Measurements from ENCODE around the gene WDFY4. TPM values are rescaled to one million over a fixed set of nuclear protein-coding genes. Genes with fewer than 3 reads are reported as not detected.
"Not testable (repeated sequence)": the region's sequence is repeated elsewhere in the genome, so short reads cannot be mapped to it uniquely, and the experiment has no call there.

Gene WDFY4
- total RNA-seq, 6 donors from 2014 or later, result 10.1 to 48.9 (median 32.1) TPM

GRCh38 chr10:48645600-48645999 is 39.1 kb upstream of the WDFY4 start:
- TF ChIP-seq EP300 (IDR thresholded peaks at IDR 0.05), result no peak
- TF ChIP-seq CTCF (IDR thresholded peaks at IDR 0.05), result no peak
- DNase-seq (no peak), ATAC-seq (ENCODE audit: low FRiP score in 2 of 2) (no peak)
- 80 to 83% methylated on average over 1 of the region's 1 CpG for WGBS, 2 donors
- H3K9me3 ChIP-seq, result peaks cover 0 to 9% (median 2%) of the 10 kb centered on the region in 4 donors
- H3K36me3 ChIP-seq, result no peaks in the 10 kb centered on the region
- no peaks in the 10 kb centered on the region for H3K4me1 ChIP-seq
- H3K27ac ChIP-seq, result no peak overlapping the region
- H3K4me3 ChIP-seq, result no peak overlapping the region
- H3K27me3 ChIP-seq, result no peaks in the 10 kb centered on the region

DNA sequence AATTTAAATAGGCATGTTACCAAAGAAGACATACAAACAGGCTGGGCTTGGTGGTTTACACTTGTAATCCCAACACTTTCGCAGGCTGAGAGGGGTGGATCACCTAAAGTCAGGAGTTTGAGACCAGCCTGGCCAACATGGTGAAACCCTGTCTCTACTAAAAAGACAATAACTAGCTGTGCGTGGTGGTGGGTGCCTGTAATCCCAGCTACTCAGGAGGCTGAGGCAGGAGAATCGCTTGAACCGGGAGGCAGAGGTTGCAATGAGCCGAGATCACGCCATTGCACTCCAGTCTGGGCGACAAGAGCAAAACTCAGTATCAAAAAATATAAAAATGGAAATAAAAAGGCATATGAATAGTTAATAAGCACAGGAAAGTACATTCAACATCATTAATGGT is 37.6 kb upstream of the WDFY4 start:
- 96 to 97% methylated on average over 7 of the region's 7 CpGs for WGBS, 2 donors
- not testable (repeated sequence) for H3K27ac ChIP-seq; H3K36me3 ChIP-seq; H3K9me3 ChIP-seq; H3K27me3 ChIP-seq; H3K4me1 ChIP-seq; H3K4me3 ChIP-seq; DNase-seq; ATAC-seq (ENCODE audit: low FRiP score in 2 of 2)

DNA sequence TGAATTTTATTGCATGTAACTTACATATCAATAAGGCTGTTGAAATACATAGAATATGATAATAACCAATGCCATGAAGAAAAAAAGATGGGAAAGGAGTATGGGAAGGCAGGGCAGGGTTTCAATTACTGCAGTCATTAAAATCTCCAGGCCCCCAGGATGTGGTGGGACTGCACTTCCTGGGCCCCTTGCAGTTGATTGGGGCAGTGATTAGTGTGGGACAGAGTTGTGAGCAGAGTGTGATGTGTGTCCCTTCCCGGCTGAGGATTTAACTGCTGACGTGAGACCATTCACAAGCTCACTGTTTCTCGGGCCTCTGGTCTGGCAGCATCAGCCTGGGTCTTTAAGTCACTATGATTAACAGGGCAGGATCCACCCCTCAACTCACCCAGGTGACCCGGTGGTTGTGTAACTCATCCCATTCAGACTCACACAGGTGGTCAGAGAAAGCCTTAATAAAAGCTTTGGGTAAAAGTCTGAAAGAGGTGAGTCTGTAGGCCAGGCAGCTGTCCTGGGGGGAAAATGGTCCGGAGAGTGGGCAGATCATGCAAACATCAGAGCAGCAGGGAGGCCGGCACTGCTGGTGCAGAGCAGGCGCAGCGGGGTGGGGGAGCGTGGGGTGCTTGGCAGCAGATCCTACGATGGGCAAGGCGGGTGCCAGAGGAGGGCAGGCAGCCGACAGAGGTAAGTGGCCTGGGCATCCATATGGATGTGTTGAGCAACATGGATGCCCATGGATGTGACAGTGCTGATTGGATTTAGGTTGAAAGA is 36.3 kb upstream of the WDFY4 start:
- no peaks in the 10 kb centered on the region for H3K4me1 ChIP-seq
- no peaks in the 10 kb centered on the region for H3K27me3 ChIP-seq
- 84 to 91% methylated on average over 11 to 12 of the region's 12 CpGs for WGBS, 2 donors
- H3K4me3 ChIP-seq, result no peak overlapping the region
- TF ChIP-seq CTCF (IDR thresholded peaks at IDR 0.05), result no peak
- no peak for TF ChIP-seq POLR2A (IDR thresholded peaks at IDR 0.05)
- no peak for TF ChIP-seq POLR2AphosphoS5 (IDR thresholded peaks at IDR 0.05)
- TF ChIP-seq EP300 (IDR thresholded peaks at IDR 0.05), result no peak
- no peak overlapping the region for H3K27ac ChIP-seq
- no peak for DNase-seq
- H3K9me3 ChIP-seq, result no peaks in the 10 kb centered on the region
- H3K36me3 ChIP-seq, result no peaks in the 10 kb centered on the region
- ATAC-seq (ENCODE audit: low FRiP score in 2 of 2), result no peak

GRCh38 chr10:48649349-48649944 is 35.2 kb upstream of the WDFY4 start:
- H3K9me3 ChIP-seq, result no peaks in the 10 kb centered on the region
- no peak for TF ChIP-seq EP300 (IDR thresholded peaks at IDR 0.05)
- TF ChIP-seq POLR2AphosphoS5 (IDR thresholded peaks at IDR 0.05), result no peak
- no peak for TF ChIP-seq POLR2A (IDR thresholded peaks at IDR 0.05)
- TF ChIP-seq CTCF (IDR thresholded peaks at IDR 0.05), result no peak
- no peak for ATAC-seq (ENCODE audit: low FRiP score in 2 of 2)

DNA sequence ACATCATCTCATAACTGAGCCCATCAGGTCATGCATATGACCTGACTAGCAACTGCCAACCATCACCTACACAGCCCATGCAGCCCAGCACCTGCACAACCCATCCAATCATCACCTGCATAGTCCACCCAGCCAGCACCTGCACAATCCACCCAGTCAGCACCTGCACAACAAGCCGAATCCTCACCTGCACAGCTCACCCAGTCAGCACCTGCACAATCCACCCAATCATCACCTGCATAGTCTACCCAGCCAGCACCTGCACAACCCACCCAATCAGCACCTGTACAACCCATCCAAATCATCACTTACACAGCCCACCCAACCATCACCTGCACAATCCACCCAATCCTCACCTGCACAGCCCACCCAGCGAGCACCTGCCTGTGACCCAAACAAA is 33.4 kb upstream of the WDFY4 start:
- no peaks in the 10 kb centered on the region for H3K36me3 ChIP-seq
- ATAC-seq (ENCODE audit: low FRiP score in 2 of 2) (no peak), DNase-seq (no peak)
- H3K9me3 ChIP-seq, result no peaks in the 10 kb centered on the region
- 76 to 81% methylated on average over 2 of the region's 2 CpGs for WGBS, 2 donors
- TF ChIP-seq POLR2AphosphoS5 (IDR thresholded peaks at IDR 0.05) (no peak), CTCF (IDR thresholded peaks at IDR 0.05) (no peak), POLR2A (IDR thresholded peaks at IDR 0.05) (no peak), EP300 (IDR thresholded peaks at IDR 0.05) (no peak)
- no peak overlapping the region for H3K27ac ChIP-seq
- no peaks in the 10 kb centered on the region for H3K27me3 ChIP-seq
- no peak overlapping the region for H3K4me3 ChIP-seq
- H3K4me1 ChIP-seq, result peaks cover 9 to 12% (median 11%) of the 10 kb centered on the region in 4 donors

More at GRCh38 chr10:48649349-48649944, 35.2 kb upstream of the WDFY4 start:
- H3K27me3 ChIP-seq, result no peaks in the 10 kb centered on the region
- WGBS, 2 donors, result 64 to 67% methylated on average over 6 to 7 of the region's 7 CpGs
- H3K27ac ChIP-seq, result no peak overlapping the region
- no peaks in the 10 kb centered on the region for H3K36me3 ChIP-seq
- no peaks in the 10 kb centered on the region for H3K4me1 ChIP-seq
- no peak for DNase-seq
- H3K4me3 ChIP-seq, result no peak overlapping the region
